ENCODE results near the gene LDAH. TPM values are rescaled to one million over a fixed set of nuclear protein-coding genes. Genes with fewer than 3 reads are reported as not detected.

Gene LDAH
- total RNA-seq, 1 experiment from 2014 or later = not detected

DNA sequence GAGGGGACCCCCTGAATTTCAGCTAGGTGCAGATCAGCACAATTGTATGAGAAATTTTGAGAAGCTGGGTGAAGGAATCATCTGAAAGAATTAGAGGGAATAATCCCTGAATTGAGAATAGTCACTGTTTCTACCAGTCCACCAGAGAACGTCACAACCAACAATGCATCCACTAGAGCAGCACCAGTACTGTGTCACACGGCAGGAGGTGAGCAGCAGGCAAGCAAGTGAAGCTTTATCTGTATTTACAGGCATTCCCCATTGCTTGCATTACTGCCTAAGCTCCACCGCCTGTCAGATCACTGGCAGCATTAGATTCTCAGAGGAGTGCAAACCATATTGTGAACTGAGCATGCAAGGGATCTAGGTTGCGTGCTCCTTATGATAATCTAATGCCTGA lies 115.3 kb downstream of the LDAH start:
- ATAC-seq = no peak
- H3K4me1 ChIP-seq (ENCODE audit: insufficient read depth, low read length) = no peaks in the 10 kb centered on the region
- TF ChIP-seq CTCF (conservative IDR thresholded peaks at IDR 0.05; ENCODE audit: low read depth, low read length) (no peak), EZH2 (IDR thresholded peaks at IDR 0.05; ENCODE audit: low read length, unreplicated experiment) (no peak), EZH2phosphoT487 (IDR thresholded peaks at IDR 0.05; ENCODE audit: borderline replicate concordance, low read length) (no peak)
- no peak for DNase-seq
- no peaks in the 10 kb centered on the region for H3F3A ChIP-seq (ENCODE audit: low read length, unreplicated experiment)
- H3K9me2 ChIP-seq (replicated peaks; ENCODE audit: low read length) = no peaks in the 10 kb centered on the region
- H3K79me2 ChIP-seq (ENCODE audit: low read length) = no peaks in the 10 kb centered on the region
- no peak overlapping the region for H3K27ac ChIP-seq (ENCODE audit: low read length)
- intact Hi-C loops (cut with micrococcal nuclease) = no loop called here
- no peaks in the 10 kb centered on the region for H3K36me3 ChIP-seq (ENCODE audit: low read depth, low read length)
- no peak overlapping the region for H3K9ac ChIP-seq (ENCODE audit: low read length)
- no peaks in the 10 kb centered on the region for H3K9me3 ChIP-seq (ENCODE audit: low read length)
- ChIA-PET POLR2A (ENCODE audit: unreplicated experiment) (no interaction called here), CTCF (no interaction called here)
- H3K4me3 ChIP-seq (ENCODE audit: low read length) = no peak overlapping the region
- no TSS peak for BruUV-seq (replicated peaks)
- H3K4me2 ChIP-seq (ENCODE audit: low read length) = no peak overlapping the region
- no peaks in the 10 kb centered on the region for H4K20me1 ChIP-seq (ENCODE audit: low read length)
- peaks cover 41% of the 10 kb centered on the region for H3K27me3 ChIP-seq (ENCODE audit: low read length)
- H2AFZ ChIP-seq (ENCODE audit: low read length) = no peak overlapping the region

- Histone ChIP-seq H3K27ac (ENCODE audit: low read length) (no peak overlapping the region), H3K9ac (ENCODE audit: low read length) (no peak overlapping the region), H3K36me3 (ENCODE audit: low read depth, low read length) (no peaks in the 10 kb centered on the region), H3F3A (ENCODE audit: low read length, unreplicated experiment) (no peaks in the 10 kb centered on the region), H3K4me1 (ENCODE audit: insufficient read depth, low read length) (no peaks in the 10 kb centered on the region), H4K20me1 (ENCODE audit: low read length) (no peaks in the 10 kb centered on the region), H3K4me3 (ENCODE audit: low read length) (no peak overlapping the region), H3K4me2 (ENCODE audit: low read length) (no peak overlapping the region), H2AFZ (ENCODE audit: low read length) (no peak overlapping the region), H3K9me3 (ENCODE audit: low read length) (no peaks in the 10 kb centered on the region), H3K9me2 (replicated peaks; ENCODE audit: low read length) (no peaks in the 10 kb centered on the region), H3K79me2 (ENCODE audit: low read length) (no peaks in the 10 kb centered on the region), H3K27me3 (ENCODE audit: low read length) (peaks cover 48% of the 10 kb centered on the region)
- ChIA-PET CTCF (no interaction called here), POLR2A (ENCODE audit: unreplicated experiment) (interaction anchor here (0.7 kb wide), 1 partner anchor 260 kb away, joined by 4 read pairs; the partner anchor contains the start of gene RHOB)
- intact Hi-C loops (cut with micrococcal nuclease) = no loop called here
- BruUV-seq (replicated peaks) = no TSS peak
- no peak for TF ChIP-seq CTCF (conservative IDR thresholded peaks at IDR 0.05; ENCODE audit: low read depth, low read length)
- no peak for TF ChIP-seq EZH2phosphoT487 (IDR thresholded peaks at IDR 0.05; ENCODE audit: borderline replicate concordance, low read length)
- TF ChIP-seq EZH2 (IDR thresholded peaks at IDR 0.05; ENCODE audit: low read length, unreplicated experiment) = no peak
- no peak for ATAC-seq
- no peak for DNase-seq
These were observed 116.1 kb downstream of the LDAH start for GRCh38 chr2:20706786-20707185.

GRCh38 chr2:20706217-20706616 lies 116.7 kb downstream of the LDAH start:
- H3K36me3 ChIP-seq (ENCODE audit: low read depth, low read length) = no peaks in the 10 kb centered on the region
- H3K9me2 ChIP-seq (replicated peaks; ENCODE audit: low read length) = no peaks in the 10 kb centered on the region
- no peaks in the 10 kb centered on the region for H4K20me1 ChIP-seq (ENCODE audit: low read length)
- no peak overlapping the region for H3K27ac ChIP-seq (ENCODE audit: low read length)
- TF ChIP-seq CTCF (conservative IDR thresholded peaks at IDR 0.05; ENCODE audit: low read depth, low read length) (no peak), EZH2phosphoT487 (IDR thresholded peaks at IDR 0.05; ENCODE audit: borderline replicate concordance, low read length) (no peak), EZH2 (IDR thresholded peaks at IDR 0.05; ENCODE audit: low read length, unreplicated experiment) (no peak)
- no peak overlapping the region for H3K4me3 ChIP-seq (ENCODE audit: low read length)
- H3K4me1 ChIP-seq (ENCODE audit: insufficient read depth, low read length) = no peaks in the 10 kb centered on the region
- intact Hi-C loops (cut with micrococcal nuclease) = no loop called here
- H3K4me2 ChIP-seq (ENCODE audit: low read length) = no peak overlapping the region
- no peak for DNase-seq
- no peaks in the 10 kb centered on the region for H3F3A ChIP-seq (ENCODE audit: low read length, unreplicated experiment)
- no peaks in the 10 kb centered on the region for H3K9me3 ChIP-seq (ENCODE audit: low read length)
- peaks cover 54% of the 10 kb centered on the region for H3K27me3 ChIP-seq (ENCODE audit: low read length)
- H3K9ac ChIP-seq (ENCODE audit: low read length) = no peak overlapping the region
- ATAC-seq = no peak
- POLR2A ChIA-PET (ENCODE audit: unreplicated experiment) = interaction anchor here (0.7 kb wide), 1 partner anchor 260 kb away, joined by 4 read pairs; the partner anchor contains the start of gene RHOB
- no peak overlapping the region for H2AFZ ChIP-seq (ENCODE audit: low read length)
- H3K79me2 ChIP-seq (ENCODE audit: low read length) = no peaks in the 10 kb centered on the region
- CTCF ChIA-PET = no interaction called here
- no TSS peak for BruUV-seq (replicated peaks)
